Panc1 (cell line): ENCODE measurements around the gene PRUNE2.

Source experiments
- POLR2AphosphoS5 ChIP-seq: IDR thresholded peaks from 2 replicates; pipeline ENCODE4 v1.6.1; 2012; ENCODE audit warnings: mild to moderate bottlenecking, low read depth, low read length, moderate library complexity
- SIN3A ChIP-seq: IDR thresholded peaks from 2 replicates; pipeline ENCODE4 v1.6.1; 2012; ENCODE audit warnings: low read depth, mild to moderate bottlenecking, low read length, moderate library complexity, borderline replicate concordance; ENCODE audit not compliant: insufficient read depth
- TF ChIP-seq, protein P1 (sequence below): fragments of 450-650 bp; IDR thresholded peaks from 2 replicates; pipeline ENCODE4 v1.5.1; 2017; ENCODE audit warnings: mild to moderate bottlenecking
- TF ChIP-seq, protein P2 (sequence below), 2 experiments: IDR thresholded peaks; 2 replicates each; pipeline ENCODE4 v1.6.1; 2011 to 2012; ENCODE audit warnings: low read depth in 2 of 2, control low read depth in 1 of 2, low read length in 1 of 2, mild to moderate bottlenecking in 1 of 2, moderate library complexity in 1 of 2; ENCODE audit not compliant: insufficient read depth in 1 of 2

GRCh38 chr9:76882686-76883085 is 23.2 kb downstream of the PRUNE2 start:
- TF ChIP-seq SIN3A (no peak), POLR2AphosphoS5 (no peak)
- TF ChIP-seq, protein P1, sequence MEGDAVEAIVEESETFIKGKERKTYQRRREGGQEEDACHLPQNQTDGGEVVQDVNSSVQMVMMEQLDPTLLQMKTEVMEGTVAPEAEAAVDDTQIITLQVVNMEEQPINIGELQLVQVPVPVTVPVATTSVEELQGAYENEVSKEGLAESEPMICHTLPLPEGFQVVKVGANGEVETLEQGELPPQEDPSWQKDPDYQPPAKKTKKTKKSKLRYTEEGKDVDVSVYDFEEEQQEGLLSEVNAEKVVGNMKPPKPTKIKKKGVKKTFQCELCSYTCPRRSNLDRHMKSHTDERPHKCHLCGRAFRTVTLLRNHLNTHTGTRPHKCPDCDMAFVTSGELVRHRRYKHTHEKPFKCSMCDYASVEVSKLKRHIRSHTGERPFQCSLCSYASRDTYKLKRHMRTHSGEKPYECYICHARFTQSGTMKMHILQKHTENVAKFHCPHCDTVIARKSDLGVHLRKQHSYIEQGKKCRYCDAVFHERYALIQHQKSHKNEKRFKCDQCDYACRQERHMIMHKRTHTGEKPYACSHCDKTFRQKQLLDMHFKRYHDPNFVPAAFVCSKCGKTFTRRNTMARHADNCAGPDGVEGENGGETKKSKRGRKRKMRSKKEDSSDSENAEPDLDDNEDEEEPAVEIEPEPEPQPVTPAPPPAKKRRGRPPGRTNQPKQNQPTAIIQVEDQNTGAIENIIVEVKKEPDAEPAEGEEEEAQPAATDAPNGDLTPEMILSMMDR, result no peak
- TF ChIP-seq, protein P2, sequence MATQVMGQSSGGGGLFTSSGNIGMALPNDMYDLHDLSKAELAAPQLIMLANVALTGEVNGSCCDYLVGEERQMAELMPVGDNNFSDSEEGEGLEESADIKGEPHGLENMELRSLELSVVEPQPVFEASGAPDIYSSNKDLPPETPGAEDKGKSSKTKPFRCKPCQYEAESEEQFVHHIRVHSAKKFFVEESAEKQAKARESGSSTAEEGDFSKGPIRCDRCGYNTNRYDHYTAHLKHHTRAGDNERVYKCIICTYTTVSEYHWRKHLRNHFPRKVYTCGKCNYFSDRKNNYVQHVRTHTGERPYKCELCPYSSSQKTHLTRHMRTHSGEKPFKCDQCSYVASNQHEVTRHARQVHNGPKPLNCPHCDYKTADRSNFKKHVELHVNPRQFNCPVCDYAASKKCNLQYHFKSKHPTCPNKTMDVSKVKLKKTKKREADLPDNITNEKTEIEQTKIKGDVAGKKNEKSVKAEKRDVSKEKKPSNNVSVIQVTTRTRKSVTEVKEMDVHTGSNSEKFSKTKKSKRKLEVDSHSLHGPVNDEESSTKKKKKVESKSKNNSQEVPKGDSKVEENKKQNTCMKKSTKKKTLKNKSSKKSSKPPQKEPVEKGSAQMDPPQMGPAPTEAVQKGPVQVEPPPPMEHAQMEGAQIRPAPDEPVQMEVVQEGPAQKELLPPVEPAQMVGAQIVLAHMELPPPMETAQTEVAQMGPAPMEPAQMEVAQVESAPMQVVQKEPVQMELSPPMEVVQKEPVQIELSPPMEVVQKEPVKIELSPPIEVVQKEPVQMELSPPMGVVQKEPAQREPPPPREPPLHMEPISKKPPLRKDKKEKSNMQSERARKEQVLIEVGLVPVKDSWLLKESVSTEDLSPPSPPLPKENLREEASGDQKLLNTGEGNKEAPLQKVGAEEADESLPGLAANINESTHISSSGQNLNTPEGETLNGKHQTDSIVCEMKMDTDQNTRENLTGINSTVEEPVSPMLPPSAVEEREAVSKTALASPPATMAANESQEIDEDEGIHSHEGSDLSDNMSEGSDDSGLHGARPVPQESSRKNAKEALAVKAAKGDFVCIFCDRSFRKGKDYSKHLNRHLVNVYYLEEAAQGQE (IDR thresholded peaks at IDR 0.05; ENCODE audit: insufficient read depth in 1 of 2, low read depth in 2 of 2, low read length in 1 of 2), result no peak
